ENCODE data around the gene SMPDL3A. TPM values are rescaled to one million over a fixed set of nuclear protein-coding genes. Genes with fewer than 3 reads are reported as not detected.

Gene SMPDL3A
- total RNA-seq, 1 experiment from 2014 or later, result 0.59 TPM

DNA sequence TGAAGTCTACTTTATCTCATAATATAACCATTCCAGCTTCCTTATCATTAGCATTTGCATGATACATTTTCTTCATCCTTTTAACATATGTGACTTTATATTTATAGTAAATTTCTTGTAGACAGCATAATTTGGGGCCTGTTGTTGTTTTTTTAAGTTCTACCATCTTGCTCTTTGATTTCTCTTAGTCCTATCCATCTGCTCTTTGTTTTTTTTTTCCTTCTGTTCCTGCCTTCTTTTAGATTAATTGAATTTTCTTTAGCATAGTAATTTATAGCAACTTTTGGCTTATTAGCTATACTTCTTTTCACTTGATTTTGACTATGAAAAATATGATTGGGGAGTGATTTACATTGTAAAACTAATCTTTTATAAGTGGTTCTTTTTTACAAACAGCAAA is 28.7 kb upstream of the SMPDL3A start:
- Histone ChIP-seq H2BK15ac (ENCODE audit: low read depth, low read length) (no peak overlapping the region), H4K8ac (replicated peaks; ENCODE audit: insufficient read length, low read depth, low read length) (no peak overlapping the region), H2BK20ac (ENCODE audit: low read depth, low read length, poor library complexity, severe bottlenecking) (no peak overlapping the region), H4K91ac (ENCODE audit: insufficient read length, low read depth, low read length) (no peak overlapping the region), H2BK120ac (ENCODE audit: low read depth, low read length, poor library complexity, severe bottlenecking) (no peak overlapping the region), H4K20me1 (ENCODE audit: control insufficient read depth, insufficient read depth, insufficient read length) (no peaks in the 10 kb centered on the region), H3K27me3 (ENCODE audit: insufficient read depth, low read length) (peaks cover 3% of the 10 kb centered on the region; the same call in 1 of the 2 replicates), H3K23ac (ENCODE audit: insufficient read length, low read depth, low read length) (no peak overlapping the region), H3K79me1 (ENCODE audit: insufficient read depth, low read depth, low read length, poor library complexity, severe bottlenecking) (no peaks in the 10 kb centered on the region), H3K56ac (ENCODE audit: insufficient read length, low read depth, low read length) (no peak overlapping the region), H2BK5ac (ENCODE audit: insufficient read length, low read length) (no peak overlapping the region), H2AK5ac (ENCODE audit: insufficient read length, low read length) (no peak overlapping the region), H3K9me3 (ENCODE audit: control insufficient read depth, low read depth, low read length) (no peaks in the 10 kb centered on the region), H2BK12ac (ENCODE audit: insufficient read length, low read depth, low read length) (no peak overlapping the region), H3K27ac (ENCODE audit: insufficient read length, low read depth, low read length) (no peak overlapping the region), H3K23me2 (ENCODE audit: insufficient read length, low read depth, low read length, poor library complexity, severe bottlenecking) (no peaks in the 10 kb centered on the region), H3T11ph (ENCODE audit: low read length) (no peak overlapping the region), H3K79me2 (ENCODE audit: insufficient read depth, low read length) (no peaks in the 10 kb centered on the region), H3K18ac (ENCODE audit: insufficient read length, low read depth, low read length) (no peak overlapping the region), H3K14ac (ENCODE audit: insufficient read depth, low read length) (no peak overlapping the region), H3K4ac (ENCODE audit: low read depth, low read length) (no peak overlapping the region), H3K4me1 (ENCODE audit: insufficient read depth, low read length) (no peaks in the 10 kb centered on the region), H3K4me2 (ENCODE audit: insufficient read depth, insufficient read length, low read length) (no peak overlapping the region), H4K5ac (ENCODE audit: insufficient read length, low read depth, low read length) (no peak overlapping the region), H2AFZ (ENCODE audit: low read length) (no peak overlapping the region), H3K9ac (ENCODE audit: extremely low read depth, insufficient read length, low read length) (no peak overlapping the region)
- Mint-ChIP-seq H3K9me3 (no peaks in the 10 kb centered on the region), H3K4me3 (no peak overlapping the region), H3K27me3 (ENCODE audit: low read depth) (peaks cover 12% of the 10 kb centered on the region), H3K4me1 (peaks cover 0 to 9% of the 10 kb centered on the region in 2 experiments; a peak in 1 of 4 replicates), H3K36me3 (ENCODE audit: insufficient read depth in 1 of 3, low read depth in 3 of 3) (no peaks in the 10 kb centered on the region), H3K27ac (no peak overlapping the region)
- no peak for DNase-seq
- TF ChIP-seq, protein P1, sequence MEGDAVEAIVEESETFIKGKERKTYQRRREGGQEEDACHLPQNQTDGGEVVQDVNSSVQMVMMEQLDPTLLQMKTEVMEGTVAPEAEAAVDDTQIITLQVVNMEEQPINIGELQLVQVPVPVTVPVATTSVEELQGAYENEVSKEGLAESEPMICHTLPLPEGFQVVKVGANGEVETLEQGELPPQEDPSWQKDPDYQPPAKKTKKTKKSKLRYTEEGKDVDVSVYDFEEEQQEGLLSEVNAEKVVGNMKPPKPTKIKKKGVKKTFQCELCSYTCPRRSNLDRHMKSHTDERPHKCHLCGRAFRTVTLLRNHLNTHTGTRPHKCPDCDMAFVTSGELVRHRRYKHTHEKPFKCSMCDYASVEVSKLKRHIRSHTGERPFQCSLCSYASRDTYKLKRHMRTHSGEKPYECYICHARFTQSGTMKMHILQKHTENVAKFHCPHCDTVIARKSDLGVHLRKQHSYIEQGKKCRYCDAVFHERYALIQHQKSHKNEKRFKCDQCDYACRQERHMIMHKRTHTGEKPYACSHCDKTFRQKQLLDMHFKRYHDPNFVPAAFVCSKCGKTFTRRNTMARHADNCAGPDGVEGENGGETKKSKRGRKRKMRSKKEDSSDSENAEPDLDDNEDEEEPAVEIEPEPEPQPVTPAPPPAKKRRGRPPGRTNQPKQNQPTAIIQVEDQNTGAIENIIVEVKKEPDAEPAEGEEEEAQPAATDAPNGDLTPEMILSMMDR (conservative IDR thresholded peaks at IDR 0.05), result no peak
